Astrocyte of the spinal cord (primary cell): ENCODE results near the gene RAMAC.
"Not testable (repeated sequence)": the region's sequence is repeated elsewhere in the genome, so short reads cannot be mapped to it uniquely, and the experiment has no call there.

ENCODE experiments used
- DNase-seq: peaks from one replicate; pipeline ENCODE4 v3.0.0; 2011; ENCODE audit warnings: low read depth, low spot score
- H3K4me3 ChIP-seq: 2 replicates; pipeline ENCODE4 v1.5.1; 2011; ENCODE audit warnings: low read depth, mild to moderate bottlenecking, low read length, moderate library complexity
- CTCF ChIP-seq: IDR thresholded peaks from 2 replicates; pipeline ENCODE4 v1.5.1; 2012; ENCODE audit warnings: low read depth, mild to moderate bottlenecking, low read length, inconsistent platforms
- in situ Hi-C: cut with HindIII; loops from 2 replicates; pipeline ENCODE4 v1.10.0; 2017; ENCODE audit warnings: low sequenced_read_pairs

RAMAC gene

GRCh38 chr15:82993144-82993543 is 7.1 kb downstream of the RAMAC start:
- H3K4me3 ChIP-seq, result no peak overlapping the region
- TF ChIP-seq CTCF, result no peak
- no peak for DNase-seq
- in situ Hi-C loops, result no loop called here

- in situ Hi-C loops, result no loop called here
- no peak for DNase-seq
- H3K4me3 ChIP-seq, result no peak overlapping the region
- TF ChIP-seq CTCF, result no peak
Observed at GRCh38 chr15:82995076-82995475, 9.1 kb downstream of the RAMAC start.

GRCh38 chr15:82995938-82996337 is 9.9 kb downstream of the RAMAC start:
- in situ Hi-C loops, result no loop called here
- TF ChIP-seq CTCF, result no peak
- DNase-seq, result no peak
- no peak overlapping the region for H3K4me3 ChIP-seq

- in situ Hi-C loops, result no loop called here
- H3K4me3 ChIP-seq, result no peak overlapping the region
- DNase-seq, result no peak
- TF ChIP-seq CTCF, result no peak
Observed at GRCh38 chr15:82999426-82999825, 13.4 kb downstream of the RAMAC start.

DNA sequence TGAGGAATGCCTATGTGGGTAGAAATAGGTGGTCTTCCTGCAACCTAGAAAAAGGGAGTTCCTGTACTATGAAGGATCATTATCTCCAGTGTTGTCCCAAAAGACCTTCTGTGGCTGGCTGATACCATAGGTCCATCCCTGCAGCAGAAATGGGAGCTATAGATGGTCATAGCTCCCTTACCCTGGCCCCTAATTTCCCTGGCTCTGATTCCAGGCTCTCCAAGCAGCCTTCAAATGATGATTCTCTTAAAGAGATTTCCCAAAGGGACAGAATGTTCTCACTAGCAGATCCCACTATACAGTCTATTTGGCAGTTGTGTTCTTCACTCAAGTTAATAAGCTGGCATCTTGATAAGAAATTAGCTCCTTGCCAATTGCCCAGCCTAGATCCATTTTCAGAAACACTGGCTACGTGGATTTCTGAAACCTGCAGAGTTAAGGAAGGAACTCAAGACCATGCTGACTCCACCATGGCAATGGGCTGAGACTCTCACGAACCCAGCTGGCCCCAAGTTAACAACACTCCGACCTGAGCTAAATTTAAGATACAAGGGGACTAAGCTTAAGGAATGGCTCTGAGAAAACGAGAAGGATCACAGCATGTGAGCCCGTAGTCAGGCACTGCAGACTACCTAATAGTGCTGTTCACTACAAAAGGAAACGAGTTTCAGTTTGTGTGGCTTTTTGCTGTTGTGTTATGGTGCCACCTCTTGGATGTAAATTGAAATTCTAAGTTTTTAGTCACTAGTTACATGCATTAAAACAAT is 14.1 kb downstream of the RAMAC start:
- TF ChIP-seq CTCF, result peak; percentile 45
- H3K4me3 ChIP-seq, result peak overlapping the region; percentile 33
- peak; percentile 73 for DNase-seq
- in situ Hi-C loops, result loop anchor here (25.0 kb wide), 1 partner anchor 463 kb away; the partner anchor contains the start of gene RPS17

GRCh38 chr15:83000672-83001031 is 14.6 kb downstream of the RAMAC start:
- not testable (repeated sequence) for H3K4me3 ChIP-seq, DNase-seq
- in situ Hi-C loops, result loop anchor here (25.0 kb wide), 1 partner anchor 463 kb away; the partner anchor contains the start of gene RPS17

GRCh38 chr15:83010709-83011270 is 24.8 kb downstream of the RAMAC start:
- in situ Hi-C loops, result loop anchor here (25.0 kb wide), 1 partner anchor 473 kb away; the partner anchor contains the start of gene RPS17
- H3K4me3 ChIP-seq, result peak overlapping the region; percentile 95
- TF ChIP-seq CTCF, result peak; percentile 93
- DNase-seq, result peak; percentile 79
